Stimulated activated CD4-positive, alpha-beta T cell treated with anti-CD3 and anti-CD28 coated beads, Interleukin-1b, Interleukin-23, amount 100 ng/mL, for 1 hour (primary cell): ENCODE data around the gene TLL2.

Experiments used
- DNase-seq, 2 donors: peaks; one replicate each; pipeline ENCODE4 v3.0.0-alpha.2; 2020; ENCODE audit warnings: low read depth in 2 of 2

TLL2 gene

GRCh38 chr10:96463562-96463961, 50.2 kb downstream of the TLL2 start:
- no peak for DNase-seq

GRCh38 chr10:96462606-96463151, 51.0 kb downstream of the TLL2 start:
- DNase-seq, result no peak

- DNase-seq, result no peak
Observed at GRCh38 chr10:96460316-96460715, 53.4 kb downstream of the TLL2 start.

- DNase-seq, result no peak
Observed at GRCh38 chr10:96457341-96457740, 56.4 kb downstream of the TLL2 start.

- DNase-seq, result no peak
Observed at GRCh38 chr10:96456296-96456840, 57.4 kb downstream of the TLL2 start.

GRCh38 chr10:96453856-96454583, 59.7 kb downstream of the TLL2 start:
- no peak for DNase-seq

GRCh38 chr10:96452494-96453153, 61.1 kb downstream of the TLL2 start:
- DNase-seq, result no peak

- no peak for DNase-seq
Observed at GRCh38 chr10:96450529-96451207, 63.1 kb downstream of the TLL2 start.

GRCh38 chr10:96448558-96448957, 65.2 kb downstream of the TLL2 start:
- no peak for DNase-seq

- no peak for DNase-seq
Observed at GRCh38 chr10:96448021-96448457, 65.7 kb downstream of the TLL2 start.

GRCh38 chr10:96446966-96447596, 66.6 kb downstream of the TLL2 start:
- no peak for DNase-seq

- no peak for DNase-seq
Observed at GRCh38 chr10:96441987-96442643, 71.6 kb downstream of the TLL2 start.

- no peak for DNase-seq
Observed at GRCh38 chr10:96441322-96441885, 72.3 kb downstream of the TLL2 start.

- no peak for DNase-seq
Observed at GRCh38 chr10:96440361-96441292, 73.1 kb downstream of the TLL2 start.

GRCh38 chr10:96439725-96440124, 74.0 kb downstream of the TLL2 start:
- DNase-seq, result no peak

GRCh38 chr10:96436035-96436434, 77.7 kb downstream of the TLL2 start:
- DNase-seq, result no peak

GRCh38 chr10:96431211-96431970, 82.3 kb downstream of the TLL2 start:
- DNase-seq, result no peak

GRCh38 chr10:96427291-96427690, 86.4 kb downstream of the TLL2 start:
- DNase-seq, result no peak

GRCh38 chr10:96422525-96422924, 91.2 kb downstream of the TLL2 start:
- DNase-seq, result no peak
